NCI-H2081 treated with DMSO at 0.1 percent for 48 hours (cell line): ENCODE measurements around the gene SLC38A10.
A peak's percentile ranks its signal among the peaks of the same experiment; 100 is the strongest.

Source experiments
- DNase-seq: peaks from one replicate; lab custom pipeline; 2025; lab: John Stamatoyannopoulos, UW

The SLC38A10 gene

GRCh38 chr17:81298991-81299738, 4.1 kb upstream of the SLC38A10 start:
- DNase-seq, result no peak

GRCh38 chr17:81298325-81298990, 3.4 kb upstream of the SLC38A10 start:
- no peak for DNase-seq

GRCh38 chr17:81295676-81296381, 722 bp upstream of the SLC38A10 start:
- peak; percentile 12 for DNase-seq

DNA sequence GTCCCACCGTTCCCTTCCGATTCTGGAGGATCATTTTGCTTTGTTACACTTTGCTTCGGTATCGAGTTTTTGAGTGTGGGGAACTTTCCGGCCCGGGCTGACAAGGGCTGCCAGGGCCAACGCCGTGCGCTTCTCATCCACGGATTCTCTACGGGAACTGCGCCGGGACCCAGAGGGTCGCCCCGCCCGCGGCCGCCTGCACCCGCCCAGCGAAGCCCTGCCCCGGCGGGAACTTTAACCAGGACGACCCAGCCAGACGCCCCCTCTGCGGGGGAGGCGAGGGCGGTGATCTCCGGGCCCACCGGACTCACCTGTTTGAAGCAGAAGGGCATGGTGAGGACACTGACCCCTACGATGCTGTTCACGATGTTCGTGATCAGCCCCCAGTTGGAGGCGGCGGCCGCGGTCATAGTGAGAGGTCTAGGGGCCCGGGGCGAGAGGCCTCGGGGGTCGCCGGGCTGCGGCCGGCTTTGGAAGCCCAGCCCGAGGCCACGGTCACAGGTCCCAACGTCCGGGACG, 536 bp downstream of the SLC38A10 start:
- no peak for DNase-seq

GRCh38 chr17:81292450-81292849, 2.7 kb downstream of the SLC38A10 start:
- no peak for DNase-seq

DNA sequence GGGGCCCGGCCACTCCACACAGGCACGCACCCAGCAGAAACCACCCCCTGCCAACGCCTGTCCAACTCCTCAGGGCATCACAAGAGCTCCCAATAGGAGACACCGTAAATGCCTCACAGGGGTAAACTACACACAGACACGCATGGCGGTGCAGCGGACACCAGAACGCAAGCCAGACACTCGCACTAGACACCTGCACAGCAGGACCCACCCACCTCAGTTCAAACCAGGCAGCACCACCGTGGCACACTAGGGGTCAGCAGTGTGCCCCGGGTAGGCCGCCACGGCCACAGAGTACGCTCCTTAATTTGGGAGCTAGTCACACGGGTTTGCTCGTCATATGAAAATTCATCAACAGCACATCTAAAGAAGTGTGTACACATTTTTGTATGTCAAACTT, 3.4 kb downstream of the SLC38A10 start:
- no peak for DNase-seq

DNA sequence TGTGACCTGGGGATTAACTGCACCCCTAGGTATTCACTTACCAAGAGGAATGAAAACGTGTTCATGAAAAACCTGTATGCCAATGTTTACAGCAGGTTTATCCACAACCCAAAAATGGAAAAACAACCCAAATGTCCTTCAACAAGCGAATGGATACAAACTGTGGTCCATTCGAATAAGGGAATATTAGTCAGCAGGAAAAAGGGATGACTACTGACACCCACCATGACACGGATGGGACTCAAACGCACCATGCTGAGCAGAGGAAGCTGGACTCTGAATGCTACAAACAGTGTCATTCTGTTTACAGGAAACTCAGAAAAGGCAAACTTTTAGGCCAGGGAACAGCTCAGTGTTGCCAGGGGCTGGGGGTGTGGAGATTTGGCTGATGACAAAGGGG, 4.9 kb downstream of the SLC38A10 start:
- DNase-seq, result no peak

- no peak for DNase-seq
Observed at GRCh38 chr17:81289627-81290026, 5.5 kb downstream of the SLC38A10 start.

DNA sequence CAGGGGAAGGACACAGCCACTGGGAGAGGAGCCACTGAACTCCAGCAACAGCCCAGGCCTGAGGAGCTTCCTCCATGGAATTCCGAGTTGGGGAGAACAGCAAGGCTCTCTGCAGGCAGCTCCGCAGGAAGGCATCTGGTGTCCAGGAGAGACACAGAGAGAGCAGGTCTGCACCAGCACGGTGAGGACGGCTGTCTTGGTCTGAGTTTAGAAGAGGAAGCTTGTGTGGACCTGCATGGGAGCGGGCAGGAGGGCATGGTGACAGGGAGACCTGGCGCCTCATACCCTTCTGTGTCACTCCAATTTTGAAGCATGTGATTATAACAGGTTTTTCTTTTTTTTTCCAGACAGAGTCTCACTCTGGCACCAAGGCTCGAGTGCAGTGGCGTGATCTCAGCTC, 6.4 kb downstream of the SLC38A10 start:
- DNase-seq, result no peak

- no peak for DNase-seq
Observed at GRCh38 chr17:81287741-81288430, 7.2 kb downstream of the SLC38A10 start.

- no peak for DNase-seq
Observed at GRCh38 chr17:81287152-81287551, 8.0 kb downstream of the SLC38A10 start.

GRCh38 chr17:81286491-81287145, 8.5 kb downstream of the SLC38A10 start:
- DNase-seq, result no peak

GRCh38 chr17:81285894-81286293, 9.2 kb downstream of the SLC38A10 start:
- DNase-seq, result no peak

GRCh38 chr17:81285179-81285878, 9.8 kb downstream of the SLC38A10 start:
- no peak for DNase-seq

- DNase-seq, result no peak
Observed at GRCh38 chr17:81282876-81283275, 12.2 kb downstream of the SLC38A10 start.

DNA sequence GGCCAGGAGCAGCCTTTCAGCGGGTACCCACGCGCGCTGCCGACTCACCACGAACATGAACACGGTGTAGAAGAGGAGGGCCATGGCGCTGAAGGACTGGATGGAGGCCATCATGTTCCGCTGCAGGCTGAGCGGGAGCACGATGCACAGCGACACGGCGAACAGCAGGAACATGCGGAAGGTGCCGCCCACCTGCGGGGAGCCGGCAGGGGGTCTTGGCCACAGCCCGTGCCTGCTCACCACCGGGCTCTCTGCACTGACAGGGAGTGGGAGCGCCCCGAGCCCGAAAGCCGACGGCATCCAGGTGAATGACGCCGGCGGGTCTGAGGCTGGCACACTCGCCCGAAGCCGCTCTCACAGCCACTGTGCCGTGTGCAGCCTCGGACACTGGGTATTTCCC, 13.0 kb downstream of the SLC38A10 start:
- no peak for DNase-seq

DNA sequence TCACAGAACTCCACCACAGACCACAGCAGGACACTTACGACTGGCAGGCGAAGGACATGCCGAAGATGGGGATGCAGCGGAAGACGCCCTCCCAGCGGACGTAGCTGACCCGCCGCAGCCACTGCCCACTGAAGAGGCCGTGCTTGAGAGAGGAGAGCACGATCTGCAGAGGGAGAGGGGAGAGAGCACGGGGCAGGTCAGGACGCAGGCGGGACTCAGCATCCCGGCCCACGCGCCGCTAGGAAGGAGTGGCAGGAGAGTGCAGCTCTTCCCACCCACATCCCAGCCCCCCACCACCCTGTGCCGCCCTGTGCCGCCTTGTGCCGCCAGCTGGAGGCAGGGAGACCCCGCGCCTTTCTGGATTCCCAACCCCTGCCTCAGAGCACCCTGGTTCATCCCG, 14.5 kb downstream of the SLC38A10 start:
- DNase-seq, result no peak

DNA sequence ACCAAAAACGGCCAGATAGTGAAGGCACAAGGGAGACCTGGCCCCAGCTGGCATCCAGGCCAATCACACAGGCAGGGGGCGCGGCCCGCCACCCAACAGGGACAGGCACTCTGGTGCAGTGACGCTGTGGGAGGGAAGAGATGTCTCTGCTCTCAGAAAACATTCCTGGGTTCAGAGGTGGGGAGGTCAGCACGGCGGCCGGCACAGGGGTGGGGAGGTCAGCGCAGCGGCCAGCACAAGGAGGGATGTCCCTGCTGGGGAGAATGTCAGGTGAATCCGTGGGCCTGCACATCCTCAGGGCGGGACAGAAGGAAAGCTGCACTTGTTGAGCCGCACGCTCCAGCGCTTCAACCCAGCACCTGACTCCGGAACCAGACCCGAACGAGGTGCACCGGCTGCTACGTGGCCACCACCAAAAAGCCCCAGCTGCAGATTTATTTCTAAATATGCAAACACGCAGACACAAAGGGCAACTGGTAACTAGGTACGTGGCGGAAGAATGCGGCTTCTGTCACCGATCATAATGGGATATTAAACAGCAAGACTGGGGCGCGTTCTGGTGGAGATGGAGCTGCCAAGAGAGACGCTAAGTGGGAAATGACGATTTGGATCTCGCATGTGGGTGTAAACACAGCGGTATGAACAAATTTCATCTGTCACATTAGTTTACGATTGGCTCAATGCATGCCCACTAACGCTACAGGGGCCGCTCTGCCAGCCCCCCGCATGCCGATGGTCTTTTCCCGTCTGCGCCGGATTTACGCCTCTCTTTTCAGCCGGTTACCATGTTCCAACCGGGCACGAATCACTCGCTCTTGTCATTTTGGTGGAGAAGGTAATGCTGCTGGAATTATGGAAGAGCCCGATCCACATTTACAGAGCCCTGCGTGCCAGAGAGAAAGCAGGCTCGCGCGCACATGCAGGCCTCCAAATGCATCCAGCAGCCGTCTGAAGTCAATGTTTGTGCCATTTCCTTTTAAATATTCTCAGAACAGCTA, 15.5 kb downstream of the SLC38A10 start:
- DNase-seq, result no peak

DNA sequence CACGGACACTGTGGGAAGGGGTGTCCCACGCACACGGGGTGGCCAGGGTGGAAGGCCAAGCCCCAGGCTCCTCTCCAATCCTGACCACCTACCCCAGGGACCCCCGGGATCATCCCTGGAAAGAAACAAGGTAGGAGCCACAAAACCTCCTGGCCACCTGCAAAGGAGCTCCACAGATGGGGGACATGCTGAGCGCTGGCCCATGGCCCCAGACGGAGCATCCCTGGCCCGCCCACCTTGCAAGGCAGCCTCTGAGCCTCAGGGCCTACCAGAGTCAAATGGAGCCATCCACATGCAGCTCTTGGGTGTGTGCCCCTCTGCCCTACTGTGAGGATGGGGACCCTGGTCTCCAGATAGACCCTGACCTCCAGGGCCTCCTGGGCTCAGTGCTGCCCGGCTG, 16.3 kb downstream of the SLC38A10 start:
- no peak for DNase-seq
